SU-DHL-6 (cell line): ENCODE results near the gene PRDM12.

Source experiments
- H2AFZ ChIP-seq: fragments of 200-600 bp; sonication (generic); 2 replicates; pipeline ENCODE4 v1.6.1; 2014; ENCODE audit warnings: low read depth, mild to moderate bottlenecking, moderate library complexity, mixed read lengths, antibody characterized with exemption, low read length; ENCODE audit not compliant: severe bottlenecking
- H3F3A ChIP-seq: fragments of 200-600 bp; shearing (Covaris generic); 2 replicates; pipeline ENCODE4 v1.6.0; 2016; ENCODE audit warnings: antibody characterized with exemption, mild to moderate bottlenecking; ENCODE audit not compliant: insufficient read depth
- H3K27ac ChIP-seq: fragments of 200-600 bp; sonication (generic); 2 replicates; pipeline ENCODE4 v1.5.1; 2016; ENCODE audit warnings: low read depth, mild to moderate bottlenecking, low read length, moderate library complexity, mixed read lengths
- H3K27me3 ChIP-seq: fragments of 200-600 bp; sonication (generic), shearing (Covaris generic); 2 replicates; pipeline ENCODE4 v1.6.0; 2014; ENCODE audit warnings: mild to moderate bottlenecking, low read length
- H3K36me3 ChIP-seq: fragments of 200-600 bp; sonication (generic); 2 replicates; pipeline ENCODE4 v1.6.1; 2014; ENCODE audit warnings: mild to moderate bottlenecking, low read length, mixed read lengths
- H3K4me2 ChIP-seq: fragments of 300-600, 200-600 bp; shearing (Covaris generic), sonication (generic); 2 replicates; pipeline ENCODE4 v1.6.0; 2014; ENCODE audit warnings: low read length, low read depth, mild to moderate bottlenecking; ENCODE audit not compliant: poor library complexity, severe bottlenecking
- H3K4me3 ChIP-seq: fragments of 200-600 bp; sonication (generic); 2 replicates; pipeline ENCODE4 v1.5.1; 2014; ENCODE audit warnings: antibody characterized with exemption, low read length, mild to moderate bottlenecking, mixed read lengths; ENCODE audit not compliant: insufficient read depth, poor library complexity, severe bottlenecking
- H3K79me2 ChIP-seq: fragments of 200-600 bp; sonication (generic); 2 replicates; pipeline ENCODE4 v1.6.1; 2014; ENCODE audit warnings: mild to moderate bottlenecking, low read length, moderate library complexity; ENCODE audit not compliant: insufficient read depth
- H3K9ac ChIP-seq: fragments of 200-600 bp; sonication (generic); 2 replicates; pipeline ENCODE4 v1.7.0; 2014; ENCODE audit warnings: mild to moderate bottlenecking, low read length
- H3K9me2 ChIP-seq: fragments of 200-600 bp; sonication (generic); replicated peaks from 2 replicates; pipeline ENCODE4 v1.6.1; 2014; ENCODE audit warnings: low read length; ENCODE audit not compliant: insufficient read depth
- H3K9me3 ChIP-seq: fragments of 200-600 bp; sonication (generic); 2 replicates; pipeline ENCODE4 v1.6.1; 2014; ENCODE audit warnings: low read length, mixed read lengths; ENCODE audit not compliant: insufficient read depth
- H4K20me1 ChIP-seq: fragments of 200-600 bp; sonication (generic); 2 replicates; pipeline ENCODE4 v1.6.1; 2014; ENCODE audit warnings: low read depth, mild to moderate bottlenecking, antibody characterized with exemption, low read length, moderate library complexity, mixed read lengths
- EZH2phosphoT487 ChIP-seq: fragments of 200-600 bp; sonication (generic), shearing (Covaris generic); conservative IDR thresholded peaks from 2 replicates; pipeline ENCODE4 v1.6.1; 2018; ENCODE audit warnings: mild to moderate bottlenecking, antibody characterized with exemption, low read length, moderate library complexity, mixed read lengths
- TF ChIP-seq, protein P1 (sequence below): fragments of 200-600 bp; sonication (generic); IDR thresholded peaks from one replicate; pipeline ENCODE4 v1.5.1; 2017; ENCODE audit warnings: antibody characterized with exemption, mild to moderate bottlenecking, low read length, moderate library complexity; ENCODE audit not compliant: insufficient read depth, poor library complexity, severe bottlenecking

The PRDM12 gene

DNA sequence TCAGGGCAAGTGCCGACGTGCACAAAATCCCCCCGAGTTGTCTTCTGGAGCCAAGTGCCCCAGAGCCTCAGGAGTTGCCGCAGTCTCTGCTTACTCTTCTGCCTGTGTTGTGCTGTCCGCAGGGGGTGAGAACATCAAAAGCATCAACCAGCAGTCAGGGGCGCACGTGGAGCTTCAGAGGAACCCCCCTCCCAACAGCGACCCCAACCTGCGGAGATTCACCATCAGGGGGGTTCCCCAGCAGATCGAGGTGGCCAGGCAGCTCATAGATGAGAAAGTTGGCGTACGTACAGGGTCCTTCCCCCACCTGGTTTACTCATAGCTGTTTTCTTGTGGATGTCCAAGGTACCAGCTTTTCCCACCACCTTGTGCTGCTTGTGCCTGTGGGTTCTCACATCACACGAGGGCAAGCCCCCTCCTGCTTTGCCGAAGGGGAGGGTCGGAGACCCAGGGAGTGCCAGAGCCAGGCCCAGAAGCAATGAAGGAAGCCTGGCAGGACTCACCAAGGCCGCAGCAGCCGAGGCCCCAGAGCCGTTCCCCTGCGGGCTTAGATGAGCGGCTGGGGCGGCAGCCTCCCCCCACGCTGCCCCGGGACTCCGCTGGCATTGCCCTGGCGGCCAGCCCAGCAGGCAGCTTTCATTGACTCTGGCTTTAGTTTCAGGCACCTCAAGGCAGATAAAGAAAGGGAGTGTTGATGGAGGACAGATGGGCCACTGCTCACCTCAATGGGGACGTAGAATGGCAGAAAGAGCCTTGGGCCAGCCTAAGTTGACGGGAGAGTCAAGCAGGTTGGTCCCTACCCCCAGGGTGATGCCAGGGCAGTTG lies 33.7 kb upstream of the PRDM12 start:
- H3K4me2 ChIP-seq: no peak overlapping the region
- no peaks in the 10 kb centered on the region for H3K27me3 ChIP-seq
- H4K20me1 ChIP-seq: no peaks in the 10 kb centered on the region
- no peaks in the 10 kb centered on the region for H3K9me2 ChIP-seq
- no peaks in the 10 kb centered on the region for H3F3A ChIP-seq
- H3K36me3 ChIP-seq: no peaks in the 10 kb centered on the region
- no peak overlapping the region for H2AFZ ChIP-seq
- H3K9ac ChIP-seq: no peak overlapping the region
- TF ChIP-seq EZH2phosphoT487: no peak
- TF ChIP-seq, protein P1, sequence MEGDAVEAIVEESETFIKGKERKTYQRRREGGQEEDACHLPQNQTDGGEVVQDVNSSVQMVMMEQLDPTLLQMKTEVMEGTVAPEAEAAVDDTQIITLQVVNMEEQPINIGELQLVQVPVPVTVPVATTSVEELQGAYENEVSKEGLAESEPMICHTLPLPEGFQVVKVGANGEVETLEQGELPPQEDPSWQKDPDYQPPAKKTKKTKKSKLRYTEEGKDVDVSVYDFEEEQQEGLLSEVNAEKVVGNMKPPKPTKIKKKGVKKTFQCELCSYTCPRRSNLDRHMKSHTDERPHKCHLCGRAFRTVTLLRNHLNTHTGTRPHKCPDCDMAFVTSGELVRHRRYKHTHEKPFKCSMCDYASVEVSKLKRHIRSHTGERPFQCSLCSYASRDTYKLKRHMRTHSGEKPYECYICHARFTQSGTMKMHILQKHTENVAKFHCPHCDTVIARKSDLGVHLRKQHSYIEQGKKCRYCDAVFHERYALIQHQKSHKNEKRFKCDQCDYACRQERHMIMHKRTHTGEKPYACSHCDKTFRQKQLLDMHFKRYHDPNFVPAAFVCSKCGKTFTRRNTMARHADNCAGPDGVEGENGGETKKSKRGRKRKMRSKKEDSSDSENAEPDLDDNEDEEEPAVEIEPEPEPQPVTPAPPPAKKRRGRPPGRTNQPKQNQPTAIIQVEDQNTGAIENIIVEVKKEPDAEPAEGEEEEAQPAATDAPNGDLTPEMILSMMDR: no peak
- H3K79me2 ChIP-seq: no peaks in the 10 kb centered on the region
- H3K4me3 ChIP-seq: no peak overlapping the region
- no peaks in the 10 kb centered on the region for H3K9me3 ChIP-seq
- no peak overlapping the region for H3K27ac ChIP-seq

DNA sequence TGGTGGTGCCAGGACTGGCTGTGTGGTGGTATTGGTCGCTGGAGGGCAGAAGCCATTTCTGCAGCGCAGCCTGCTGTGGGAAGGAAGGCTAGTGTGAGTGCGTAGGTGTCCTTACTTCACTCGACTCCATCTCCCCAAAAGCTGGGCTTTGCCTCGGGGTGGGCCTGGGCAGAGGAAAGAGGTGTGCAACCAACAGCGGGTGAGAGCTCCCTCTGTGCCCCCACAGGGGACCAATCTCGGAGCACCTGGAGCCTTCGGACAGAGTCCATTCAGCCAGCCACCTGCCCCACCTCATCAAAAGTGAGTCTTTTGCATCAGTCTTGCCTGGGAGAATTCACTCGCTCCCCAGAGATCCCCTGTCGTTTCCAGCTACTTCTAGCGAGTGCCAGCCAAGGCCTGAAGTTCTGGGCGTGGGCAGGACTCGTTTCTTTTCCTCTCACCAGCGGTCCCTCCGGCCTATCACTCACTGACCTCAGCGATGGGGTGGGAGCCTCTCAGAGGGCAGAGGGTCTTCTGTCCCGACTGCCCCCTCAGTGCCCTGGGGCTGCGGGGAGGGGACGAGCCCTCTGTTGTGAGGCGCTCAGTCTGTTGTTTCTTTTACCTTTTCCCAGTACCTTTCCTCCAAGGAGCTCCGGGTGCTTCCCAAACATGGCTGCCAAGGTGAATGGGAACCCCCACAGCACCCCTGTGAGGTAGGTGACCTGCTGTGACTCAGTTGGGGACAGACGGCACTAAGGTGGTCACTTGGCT lies 32.9 kb upstream of the PRDM12 start:
- H3K27ac ChIP-seq: no peak overlapping the region
- no peak overlapping the region for H3K4me3 ChIP-seq
- H3K9me2 ChIP-seq: no peaks in the 10 kb centered on the region
- no peaks in the 10 kb centered on the region for H3K27me3 ChIP-seq
- H3K9me3 ChIP-seq: no peaks in the 10 kb centered on the region
- no peak overlapping the region for H3K9ac ChIP-seq
- H3K4me2 ChIP-seq: no peak overlapping the region
- no peaks in the 10 kb centered on the region for H3K36me3 ChIP-seq
- H4K20me1 ChIP-seq: no peaks in the 10 kb centered on the region
- H3F3A ChIP-seq: no peaks in the 10 kb centered on the region
- TF ChIP-seq, protein P1: no peak
- no peak for TF ChIP-seq EZH2phosphoT487
- H2AFZ ChIP-seq: no peak overlapping the region
- no peaks in the 10 kb centered on the region for H3K79me2 ChIP-seq

DNA sequence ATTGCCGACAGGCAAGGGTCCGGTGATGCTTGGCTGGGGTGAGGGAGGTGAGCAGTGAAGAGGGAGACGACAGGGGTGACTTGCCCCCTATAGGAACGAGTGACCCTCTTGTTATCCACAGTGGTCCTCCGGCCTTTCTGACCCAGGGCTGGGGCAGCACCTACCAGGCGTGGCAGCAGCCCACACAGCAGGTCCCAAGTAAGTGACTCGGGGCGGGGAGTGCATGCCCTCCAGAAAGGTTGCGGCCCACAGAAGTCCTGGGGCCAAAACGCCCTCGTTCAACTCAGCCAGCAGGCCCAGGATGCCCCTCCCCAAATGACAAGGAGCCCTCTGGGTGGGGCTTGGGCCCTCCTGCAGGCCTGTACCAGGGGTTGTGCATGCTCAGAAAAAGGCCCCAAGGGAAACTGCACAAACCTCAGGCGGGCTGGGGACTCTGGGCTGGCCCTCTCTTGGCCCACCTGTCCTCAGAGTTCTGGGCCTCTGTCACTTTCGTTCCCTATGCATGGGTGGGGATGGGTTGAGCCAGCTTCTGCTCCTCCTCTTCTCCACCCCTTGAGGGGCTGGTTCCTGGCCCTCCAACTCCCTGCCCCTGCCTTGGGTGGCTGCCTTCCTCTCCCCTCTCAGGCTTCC lies 32.2 kb upstream of the PRDM12 start:
- no peaks in the 10 kb centered on the region for H3K9me2 ChIP-seq
- H4K20me1 ChIP-seq: no peaks in the 10 kb centered on the region
- no peaks in the 10 kb centered on the region for H3K79me2 ChIP-seq
- H3K36me3 ChIP-seq: no peaks in the 10 kb centered on the region
- no peak overlapping the region for H3K9ac ChIP-seq
- H3F3A ChIP-seq: peaks cover 3% of the 10 kb centered on the region; the same call in 1 of the 2 replicates
- no peak overlapping the region for H2AFZ ChIP-seq
- H3K27ac ChIP-seq: no peak overlapping the region
- no peak for TF ChIP-seq EZH2phosphoT487
- TF ChIP-seq, protein P1: no peak
- H3K27me3 ChIP-seq: no peaks in the 10 kb centered on the region
- no peak overlapping the region for H3K4me3 ChIP-seq
- no peaks in the 10 kb centered on the region for H3K9me3 ChIP-seq
- no peak overlapping the region for H3K4me2 ChIP-seq
